ENCODE measurements around the gene NT5DC1.

- TF ChIP-seq POLR2A (IDR thresholded peaks at IDR 0.05) (no peak), CTCF (IDR thresholded peaks at IDR 0.05) (no peak)
These were observed 143.6 kb downstream of the NT5DC1 start for GRCh38 chr6:116244284-116244683.

Measured in body of pancreas (tissue), 4 donors.